ENCODE data around the gene ABCA1. TPM values are rescaled to one million over a fixed set of nuclear protein-coding genes. Genes with fewer than 3 reads are reported as not detected.
A peak's percentile ranks its signal among the peaks of the same experiment; 100 is the strongest.

ABCA1 gene
- total and polyA plus RNA-seq, 4 donors: 10.2 to 43.0 (median 27.8) TPM

DNA sequence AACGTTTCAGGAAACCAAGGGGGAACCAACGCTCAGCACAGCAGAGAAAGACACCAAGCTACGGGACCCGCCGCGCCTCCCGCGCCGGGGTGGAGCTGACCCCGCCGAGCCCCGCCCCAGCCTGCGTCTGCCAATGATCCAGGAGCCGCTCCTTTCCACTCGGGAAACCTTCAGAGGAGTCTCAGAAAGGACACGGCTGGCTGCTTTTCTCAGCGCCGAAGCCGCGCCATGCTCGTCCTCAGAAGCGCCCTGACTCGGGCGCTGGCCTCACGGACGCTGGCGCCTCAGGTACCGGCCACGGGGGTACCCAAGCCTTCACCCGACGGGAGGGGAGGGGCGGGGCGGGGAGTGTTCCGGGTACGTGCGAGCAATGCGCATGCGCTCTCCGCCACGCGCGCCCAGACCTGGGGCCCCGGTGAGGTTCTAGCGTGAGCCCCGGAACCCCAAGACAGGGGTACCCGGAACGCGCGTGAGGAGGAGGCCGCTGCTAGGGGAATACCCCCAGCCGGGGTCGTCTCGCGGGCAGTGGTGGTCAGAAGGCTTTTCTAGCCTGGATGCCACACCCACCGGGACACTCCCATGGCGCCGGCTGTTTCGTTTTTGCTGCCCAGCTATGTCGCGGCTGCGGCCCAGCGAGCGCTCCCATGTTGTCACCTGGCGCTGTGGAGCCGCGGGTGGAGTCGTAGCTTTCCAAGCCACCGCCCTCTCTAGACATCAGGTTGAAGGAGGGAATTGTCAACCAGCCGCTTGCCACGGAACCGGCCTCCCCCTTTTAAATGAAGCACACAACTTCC is 180.2 kb downstream of the ABCA1 start, which contains the start of gene NIPSNAP3A:
Gene NIPSNAP3A, plus strand, starts transcription at position 119 of the 794 bp plus-strand sequence. Its CDS starts 110 bp downstream, at position 229.
- Histone ChIP-seq H3K27me3 (ENCODE audit: control insufficient read depth, insufficient read depth, low read length) (no peaks in the 10 kb centered on the region), H3K27ac (ENCODE audit: low read depth, low read length) (peak within 1 kb of the TSS; percentile 89), H3K36me3 (ENCODE audit: control insufficient read depth, insufficient read depth, low read length) (no peaks in the 10 kb centered on the region), H3K4me1 (ENCODE audit: control insufficient read depth, insufficient read depth, low read length) (peaks cover 5% of the 10 kb centered on the region), H3K4me3 (ENCODE audit: low read depth, low read length) (peak within 1 kb of the TSS; percentile 94), H3K9me3 (ENCODE audit: control insufficient read depth, insufficient read depth, low read length) (no peaks in the 10 kb centered on the region)
- DNase-seq (ENCODE audit: low read depth in 4 of 6, low spot score in 6 of 6): peak; percentile 71 to 95 (median 81)
- 0% methylated on average over 64 of the region's 71 CpGs for WGBS (ENCODE audit: insufficient coverage)

DNA sequence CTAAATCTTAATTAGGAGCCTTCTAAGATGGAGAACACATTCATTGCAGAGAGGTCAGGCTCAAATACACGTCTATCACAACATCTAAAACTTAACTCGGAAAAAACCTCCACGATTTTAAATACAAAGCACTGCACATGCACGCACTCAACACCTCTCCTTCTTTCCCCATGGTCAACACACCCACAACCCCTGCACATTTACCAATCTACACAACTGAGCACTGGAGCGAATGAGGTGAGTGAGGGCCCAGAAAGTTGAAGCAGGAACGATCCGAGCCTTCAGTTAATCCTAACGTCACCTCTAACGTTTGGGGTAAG is 180.8 kb downstream of the ABCA1 start:
- no peak for DNase-seq (ENCODE audit: low read depth in 4 of 6, low spot score in 6 of 6)
- Histone ChIP-seq H3K27me3 (ENCODE audit: control insufficient read depth, insufficient read depth, low read length) (no peaks in the 10 kb centered on the region), H3K36me3 (ENCODE audit: control insufficient read depth, insufficient read depth, low read length) (no peaks in the 10 kb centered on the region), H3K27ac (ENCODE audit: low read depth, low read length) (peak overlapping the region; percentile 89), H3K9me3 (ENCODE audit: control insufficient read depth, insufficient read depth, low read length) (no peaks in the 10 kb centered on the region), H3K4me3 (ENCODE audit: low read depth, low read length) (peak overlapping the region; percentile 94), H3K4me1 (ENCODE audit: control insufficient read depth, insufficient read depth, low read length) (peaks cover 5% of the 10 kb centered on the region)
- WGBS (ENCODE audit: insufficient coverage): 0% methylated on average over 4 of the region's 9 CpGs

DNA sequence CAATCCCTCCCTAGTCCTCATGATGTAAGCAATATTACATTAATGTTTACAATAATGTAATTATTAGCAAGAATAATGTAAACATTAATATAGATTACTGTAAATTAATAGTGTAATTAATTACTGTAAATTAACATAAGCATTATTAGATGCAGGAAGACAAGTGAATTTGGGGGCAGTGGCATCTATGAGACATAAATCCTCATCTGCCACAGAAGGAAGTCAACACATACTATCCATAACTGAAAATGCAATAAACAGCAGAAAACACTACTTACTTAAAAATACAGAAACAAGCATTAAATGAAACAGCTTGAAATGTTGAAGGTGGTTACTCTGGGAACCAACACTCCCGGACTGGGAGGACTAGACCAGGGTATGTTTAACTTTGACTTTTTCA is 181.2 kb downstream of the ABCA1 start:
- Histone ChIP-seq H3K4me3 (ENCODE audit: low read depth, low read length) (peak overlapping the region; percentile 94), H3K9me3 (ENCODE audit: control insufficient read depth, insufficient read depth, low read length) (no peaks in the 10 kb centered on the region), H3K36me3 (ENCODE audit: control insufficient read depth, insufficient read depth, low read length) (no peaks in the 10 kb centered on the region), H3K27ac (ENCODE audit: low read depth, low read length) (no peak overlapping the region), H3K4me1 (ENCODE audit: control insufficient read depth, insufficient read depth, low read length) (peaks cover 5% of the 10 kb centered on the region), H3K27me3 (ENCODE audit: control insufficient read depth, insufficient read depth, low read length) (no peaks in the 10 kb centered on the region)
- DNase-seq (ENCODE audit: low read depth in 4 of 6, low spot score in 6 of 6): no peak
- no CpG with 5 or more reads among the region's 1 CpG for WGBS (ENCODE audit: insufficient coverage)

DNA sequence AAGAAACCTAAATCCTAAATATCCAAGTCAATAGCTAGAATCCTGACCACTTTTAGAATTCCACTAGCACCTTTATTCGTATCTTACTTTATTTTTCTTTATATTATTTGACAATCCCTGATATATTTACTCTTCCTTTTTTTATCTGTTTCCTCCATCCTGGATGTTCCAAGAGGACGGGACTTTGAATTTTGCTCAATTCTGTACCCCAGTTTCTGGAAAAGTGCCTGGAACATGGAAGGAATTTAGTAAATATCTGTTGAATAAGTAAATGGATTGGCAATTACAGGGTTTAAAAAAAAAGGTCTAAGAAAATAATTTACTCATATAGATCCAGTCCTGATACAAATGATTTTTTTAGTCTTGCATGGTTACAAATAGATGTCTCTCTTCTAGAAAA is 181.7 kb downstream of the ABCA1 start:
- Histone ChIP-seq H3K9me3 (ENCODE audit: control insufficient read depth, insufficient read depth, low read length) (no peaks in the 10 kb centered on the region), H3K4me3 (ENCODE audit: low read depth, low read length) (no peak overlapping the region), H3K4me1 (ENCODE audit: control insufficient read depth, insufficient read depth, low read length) (peaks cover 5% of the 10 kb centered on the region), H3K36me3 (ENCODE audit: control insufficient read depth, insufficient read depth, low read length) (no peaks in the 10 kb centered on the region), H3K27ac (ENCODE audit: low read depth, low read length) (no peak overlapping the region), H3K27me3 (ENCODE audit: control insufficient read depth, insufficient read depth, low read length) (no peaks in the 10 kb centered on the region)
- WGBS (ENCODE audit: insufficient coverage): no CpG with 5 or more reads among the region's 2 CpGs
- no peak for DNase-seq (ENCODE audit: low read depth in 4 of 6, low spot score in 6 of 6)

DNA sequence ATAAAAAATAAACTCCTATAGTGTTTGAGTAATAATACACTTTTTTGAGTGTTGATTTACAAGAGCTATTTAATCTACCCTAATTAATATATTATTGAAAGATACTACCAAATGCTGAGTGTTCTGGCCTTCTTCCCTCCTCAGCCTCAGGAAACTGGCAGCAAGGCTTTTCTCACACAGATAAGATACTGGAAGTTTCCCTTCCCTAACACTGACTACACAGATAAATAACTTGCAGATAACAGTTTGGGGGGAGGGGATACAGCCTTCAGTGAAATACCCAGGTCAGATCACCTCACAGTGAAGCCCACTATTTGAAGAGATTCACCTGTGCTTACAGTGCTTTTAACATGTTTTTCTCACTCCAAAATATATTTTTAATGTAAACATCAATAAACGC is 182.1 kb downstream of the ABCA1 start:
- no CpG with 5 or more reads among the region's 1 CpG for WGBS (ENCODE audit: insufficient coverage)
- Histone ChIP-seq H3K4me3 (ENCODE audit: low read depth, low read length) (no peak overlapping the region), H3K27me3 (ENCODE audit: control insufficient read depth, insufficient read depth, low read length) (no peaks in the 10 kb centered on the region), H3K36me3 (ENCODE audit: control insufficient read depth, insufficient read depth, low read length) (no peaks in the 10 kb centered on the region), H3K9me3 (ENCODE audit: control insufficient read depth, insufficient read depth, low read length) (no peaks in the 10 kb centered on the region), H3K4me1 (ENCODE audit: control insufficient read depth, insufficient read depth, low read length) (peaks cover 5% of the 10 kb centered on the region), H3K27ac (ENCODE audit: low read depth, low read length) (no peak overlapping the region)
- DNase-seq (ENCODE audit: low read depth in 4 of 6, low spot score in 6 of 6): no peak

DNA sequence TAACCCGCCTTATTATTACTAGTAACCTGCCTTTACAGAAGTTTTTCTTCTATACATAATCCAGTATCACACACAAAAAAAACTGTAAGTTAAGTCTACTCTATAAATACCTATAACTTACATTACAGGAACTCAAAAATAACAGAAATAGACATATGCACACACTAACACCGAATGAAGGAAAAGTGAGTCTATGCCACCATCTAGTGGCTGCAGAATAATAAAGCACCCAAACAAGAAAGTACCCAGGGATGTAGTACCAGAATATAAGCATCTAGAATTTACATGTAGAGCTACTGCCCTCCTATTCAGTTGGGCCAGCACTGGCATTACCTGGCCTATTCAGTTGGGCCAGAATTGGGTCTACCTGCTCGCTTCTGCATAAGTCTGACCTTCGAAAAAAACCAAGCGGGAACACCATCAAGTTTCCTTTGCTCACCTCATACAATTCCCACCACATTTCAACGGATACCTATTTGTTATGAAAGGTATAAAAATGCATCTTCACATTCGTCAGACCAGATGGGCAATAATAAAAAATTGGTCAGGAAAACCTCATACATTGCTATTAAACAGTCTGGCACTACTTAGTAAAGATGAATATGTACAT is 184.5 kb downstream of the ABCA1 start:
- peak; percentile 43 to 95 (median 62) for DNase-seq (ENCODE audit: low read depth in 4 of 6, low spot score in 6 of 6)
- H3K27me3 ChIP-seq (ENCODE audit: control insufficient read depth, insufficient read depth, low read length): no peaks in the 10 kb centered on the region
- 0% methylated on average over 1 of the region's 7 CpGs for WGBS (ENCODE audit: insufficient coverage)
- H3K9me3 ChIP-seq (ENCODE audit: control insufficient read depth, insufficient read depth, low read length): no peaks in the 10 kb centered on the region
- no peak overlapping the region for H3K27ac ChIP-seq (ENCODE audit: low read depth, low read length)
- H3K4me1 ChIP-seq (ENCODE audit: control insufficient read depth, insufficient read depth, low read length): peaks cover 3% of the 10 kb centered on the region
- H3K36me3 ChIP-seq (ENCODE audit: control insufficient read depth, insufficient read depth, low read length): no peaks in the 10 kb centered on the region
- H3K4me3 ChIP-seq (ENCODE audit: low read depth, low read length): no peak overlapping the region

DNA sequence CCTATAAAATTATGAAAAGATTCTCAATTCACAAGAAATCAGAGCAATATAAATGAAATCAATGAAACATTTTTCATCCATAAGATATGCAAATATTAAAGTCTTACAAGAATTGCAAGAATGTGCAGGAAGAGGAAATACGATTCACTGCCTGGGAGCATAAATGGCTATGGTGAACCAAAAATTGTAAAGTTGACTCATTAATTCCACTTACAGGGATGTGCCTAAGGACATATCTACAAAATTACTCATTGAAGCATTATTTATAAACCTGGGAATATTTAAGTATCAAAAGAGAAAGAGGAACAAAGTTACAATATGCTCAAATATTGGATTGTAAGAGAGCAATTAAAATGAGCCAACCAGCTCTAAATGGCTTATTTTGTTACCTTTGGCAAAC is 187.3 kb downstream of the ABCA1 start:
- Histone ChIP-seq H3K36me3 (ENCODE audit: control insufficient read depth, insufficient read depth, low read length) (no peaks in the 10 kb centered on the region), H3K4me3 (ENCODE audit: low read depth, low read length) (no peak overlapping the region), H3K9me3 (ENCODE audit: control insufficient read depth, insufficient read depth, low read length) (no peaks in the 10 kb centered on the region), H3K4me1 (ENCODE audit: control insufficient read depth, insufficient read depth, low read length) (no peaks in the 10 kb centered on the region), H3K27me3 (ENCODE audit: control insufficient read depth, insufficient read depth, low read length) (no peaks in the 10 kb centered on the region), H3K27ac (ENCODE audit: low read depth, low read length) (no peak overlapping the region)
- DNase-seq (ENCODE audit: low read depth in 4 of 6, low spot score in 6 of 6): no peak
- no CpG with 5 or more reads among the region's 1 CpG for WGBS (ENCODE audit: insufficient coverage)

DNA sequence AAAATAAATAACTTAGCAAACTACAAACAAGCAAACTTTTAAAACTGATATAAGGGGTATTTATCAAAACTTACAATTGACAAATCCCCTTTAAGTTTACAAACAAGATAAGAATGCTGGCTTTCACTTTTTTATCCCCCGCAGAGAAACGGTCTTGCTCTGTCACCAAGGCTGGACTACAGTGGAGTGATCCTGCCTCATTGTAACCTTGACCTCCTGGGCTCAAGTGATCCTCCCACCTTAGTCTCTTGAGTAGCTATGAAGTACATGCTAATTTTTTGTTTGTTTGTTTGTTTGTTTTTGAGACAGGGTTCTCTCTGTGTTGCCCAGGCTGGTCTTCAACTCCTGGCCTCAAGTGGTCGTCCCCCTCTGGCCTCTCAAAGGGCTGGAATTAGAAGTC is 189.5 kb downstream of the ABCA1 start:
- WGBS (ENCODE audit: insufficient coverage): 47% methylated on average over 3 of the region's 3 CpGs
- DNase-seq (ENCODE audit: low read depth in 4 of 6, low spot score in 6 of 6): no peak
- no peaks in the 10 kb centered on the region for H3K27me3 ChIP-seq (ENCODE audit: control insufficient read depth, insufficient read depth, low read length)
- H3K9me3 ChIP-seq (ENCODE audit: control insufficient read depth, insufficient read depth, low read length): no peaks in the 10 kb centered on the region
- no peaks in the 10 kb centered on the region for H3K4me1 ChIP-seq (ENCODE audit: control insufficient read depth, insufficient read depth, low read length)
- no peak overlapping the region for H3K27ac ChIP-seq (ENCODE audit: low read depth, low read length)
- H3K36me3 ChIP-seq (ENCODE audit: control insufficient read depth, insufficient read depth, low read length): no peaks in the 10 kb centered on the region
- H3K4me3 ChIP-seq (ENCODE audit: low read depth, low read length): no peak overlapping the region

Measured in spinal cord (tissue), 10 donors.